Transverse colon (tissue), 4 donors: ENCODE data around the gene MED6. TPM values are rescaled to one million over a fixed set of nuclear protein-coding genes. Genes with fewer than 3 reads are reported as not detected.

Experiments
- DNase-seq: peaks from one replicate; pipeline ENCODE4 v3.0.0-alpha.2; 2019
- H3K27ac ChIP-seq, 4 donors: fragments of 200-600 bp; sonication (generic); 2 replicates each; pipeline ENCODE4 v1.5.1; 2016 to 2018; ENCODE audit warnings: inconsistent platforms in 4 of 4
- H3K27me3 ChIP-seq: fragments of 200-600 bp; sonication (generic); 2 replicates; pipeline ENCODE4 v1.5.1; 2017; ENCODE audit warnings: inconsistent platforms
- H3K36me3 ChIP-seq, 4 donors: fragments of 200-600 bp; sonication (generic); 2 replicates each; pipeline ENCODE4 v1.5.1; 2017 to 2019; ENCODE audit warnings: inconsistent platforms in 4 of 4
- H3K4me1 ChIP-seq, 4 donors: fragments of 200-600 bp; sonication (generic); 2 replicates each; pipeline ENCODE4 v1.5.1; 2017 to 2020; ENCODE audit warnings: inconsistent platforms in 4 of 4
- H3K4me3 ChIP-seq, 4 donors: fragments of 200-600 bp; sonication (generic); 1 replicate in 1 of 4; 2 replicates in 3 of 4; pipeline versions ENCODE4 v1.5.1 to v1.6.1; 2017 to 2019; ENCODE audit warnings: inconsistent platforms in 4 of 4
- H3K9me3 ChIP-seq, 2 donors: fragments of 200-600 bp; sonication (generic); 2 replicates each; pipeline ENCODE4 v1.5.1; 2017 to 2019; ENCODE audit warnings: inconsistent platforms in 2 of 2
- CTCF ChIP-seq, 5 experiments: fragments of 200-600 bp in 3 of 5; fragments of 450-650 bp in 2 of 5; sonication (generic) in 3 of 5; IDR thresholded peaks; 1 replicate in 2 of 5; 2 replicates in 3 of 5; pipeline ENCODE4 v1.5.1; 2016 to 2017; ENCODE audit warnings: antibody characterized with exemption in 5 of 5, inconsistent platforms in 3 of 5, mild to moderate bottlenecking in 2 of 5, moderate library complexity in 1 of 5
- EP300 ChIP-seq: sonication (generic); formaldehyde crosslinking; IDR thresholded peaks from one replicate; pipeline ENCODE4 v1.6.1; 2017; ENCODE audit warnings: antibody characterized with exemption, low read depth
- POLR2A ChIP-seq: fragments of 450-650 bp; IDR thresholded peaks from one replicate; pipeline ENCODE4 v1.6.1; 2016; ENCODE audit warnings: antibody characterized with exemption, mild to moderate bottlenecking, moderate library complexity
- POLR2AphosphoS5 ChIP-seq, 3 donors: sonication (generic); formaldehyde crosslinking; IDR thresholded peaks; one replicate each; pipeline ENCODE4 v1.6.1; 2016; ENCODE audit warnings: antibody characterized with exemption in 3 of 3
- WGBS, 2 donors: methylation state at CpG; one replicate each; pipeline ENCODE4 v1.1.5; 2018; ENCODE audit warnings: low coverage in 1 of 2; 5-methylcytosine and 5-hydroxymethylcytosine counted together
- in situ Hi-C, 4 donors: fragments of 200-750 bp; cut with MboI; loops; one replicate each; pipeline versions ENCODE4 v1.15.0 to v1.15.1; 2017; ENCODE audit warnings: low sequenced_read_pairs in 3 of 4, low pct_ligation_motif_present in 1 of 4, low pct_unique_long_range_greater_than_20kb in 1 of 4
- intact Hi-C: fragments of 100-400 bp; cut with DNase I; formaldehyde crosslinking; loops from one replicate; pipeline ENCODE4 v1.15.1; 2023; ENCODE audit warnings: low total_unique reads
- total RNA-seq, 4 donors: library from RNA; depleted of rRNA; stranded (reverse); fragments of >200 nt; gene quantifications; one replicate each; pipeline ENCODE4 v1.1.0, GENCODE V29; 2016

The MED6 gene
- total RNA-seq, 4 donors from 2014 or later: 6.0 to 33.5 (median 23.7) TPM

- Histone ChIP-seq H3K27ac (no peak overlapping the region), H3K27me3 (no peaks in the 10 kb centered on the region), H3K4me1 (no peaks in the 10 kb centered on the region), H3K36me3 (peaks cover 0 to 28% (median 10%) of the 10 kb centered on the region in 4 donors), H3K9me3 (peaks cover 0 to 5% of the 10 kb centered on the region in 2 donors), H3K4me3 (no peak overlapping the region)
- no peak for DNase-seq
- TF ChIP-seq EP300 (no peak), CTCF (IDR thresholded peaks at IDR 0.05) (peak in 4 of 5 experiments; percentile 35 to 52 (median 40))
- 63% methylated on average over 2 of the region's 2 CpGs; no CpG with 5 or more reads in 1 of the 2 donors for WGBS, 2 donors
- in situ Hi-C loops (loop anchor here in 1 of 4 donors (25.0 kb wide), 1 partner anchor 230 kb away; no protein-coding TSS in a partner anchor), intact Hi-C loops (loop anchor here (10.0 kb wide), 1 partner anchor 817 kb away; no protein-coding TSS in a partner anchor)
Observed at GRCh38 chr14:70567791-70568190, 32.7 kb downstream of the MED6 start.

- Histone ChIP-seq H3K27me3 (no peaks in the 10 kb centered on the region), H3K4me1 (no peaks in the 10 kb centered on the region), H3K27ac (no peak overlapping the region), H3K36me3 (peaks cover 0 to 27% (median 10%) of the 10 kb centered on the region in 4 donors), H3K4me3 (no peak overlapping the region), H3K9me3 (peaks cover 3 to 5% of the 10 kb centered on the region in 2 donors)
- intact Hi-C loops (loop anchor here (10.0 kb wide), 1 partner anchor 821 kb away; no protein-coding TSS in a partner anchor), in situ Hi-C loops (loop anchor here in 1 of 4 donors (25.0 kb wide), 1 partner anchor 227 kb away; no protein-coding TSS in a partner anchor)
- DNase-seq: no peak
- WGBS, 2 donors: 57 to 89% methylated on average over 1 of the region's 1 CpG
- no peak for TF ChIP-seq POLR2A
- no peak for TF ChIP-seq CTCF (IDR thresholded peaks at IDR 0.05)
Observed at GRCh38 chr14:70563869-70564268, 36.6 kb downstream of the MED6 start.

- 98 to 100% methylated on average over 3 to 4 of the region's 4 CpGs for WGBS, 2 donors
- in situ Hi-C loops: loop anchor here in 1 of 4 donors (25.0 kb wide), 1 partner anchor 226 kb away; no protein-coding TSS in a partner anchor
- intact Hi-C loops: loop anchor here (10.0 kb wide), 1 partner anchor 821 kb away; no protein-coding TSS in a partner anchor
- H3K27ac ChIP-seq: no peak overlapping the region
- H3K4me1 ChIP-seq: no peaks in the 10 kb centered on the region
- no peak for DNase-seq
- H3K36me3 ChIP-seq: peaks cover 0 to 27% (median 10%) of the 10 kb centered on the region in 4 donors
- no peak for TF ChIP-seq POLR2A
- no peak for TF ChIP-seq POLR2AphosphoS5 (IDR thresholded peaks at IDR 0.05)
- TF ChIP-seq EP300: no peak
- no peak for TF ChIP-seq CTCF (IDR thresholded peaks at IDR 0.05)
- H3K4me3 ChIP-seq: no peak overlapping the region
- H3K27me3 ChIP-seq: no peaks in the 10 kb centered on the region
- peaks cover 3 to 5% of the 10 kb centered on the region in 2 donors for H3K9me3 ChIP-seq
Observed at GRCh38 chr14:70563417-70563816, 37.0 kb downstream of the MED6 start.

GRCh38 chr14:70558356-70558755 is 42.1 kb downstream of the MED6 start:
- in situ Hi-C loops (loop anchor here in 1 of 4 donors (25.0 kb wide), 1 partner anchor 221 kb away; no protein-coding TSS in a partner anchor), intact Hi-C loops (no loop called here)
- no peaks in the 10 kb centered on the region for H3K27me3 ChIP-seq
- no peak overlapping the region for H3K27ac ChIP-seq
- H3K4me3 ChIP-seq: no peak overlapping the region
- DNase-seq: no peak
- peaks cover 0 to 5% (median 2%) of the 10 kb centered on the region in 4 donors for H3K36me3 ChIP-seq
- H3K4me1 ChIP-seq: no peaks in the 10 kb centered on the region
- H3K9me3 ChIP-seq: peaks cover 0 to 3% of the 10 kb centered on the region in 2 donors
- TF ChIP-seq EP300 (no peak), POLR2AphosphoS5 (IDR thresholded peaks at IDR 0.05) (no peak), POLR2A (no peak), CTCF (IDR thresholded peaks at IDR 0.05) (no peak)
